Natural killer cell (primary cell): Measurements from ENCODE around the gene MAPKAPK2. TPM values are rescaled to one million over a fixed set of nuclear protein-coding genes. Genes with fewer than 3 reads are reported as not detected.
"Not testable (repeated sequence)": the region's sequence is repeated elsewhere in the genome, so short reads cannot be mapped to it uniquely, and the experiment has no call there.

Source experiments
- ATAC-seq, 3 donors: fragments of 150-1000 bp in 2 of 3; fragments of 200-7000 bp in 1 of 3; cut with Tn5 transposase; 1 replicate in 1 of 3; 2 replicates in 2 of 3; pipeline ENCODE4 v1.10.0; 2021; ENCODE audit warnings: mild to moderate bottlenecking in 2 of 3, moderate library complexity in 2 of 3
- DNase-seq, 2 donors: peaks; one replicate each; pipeline versions ENCODE4 v3.0.0 to v3.0.0-alpha.2; 2013 to 2021; ENCODE audit warnings: mixed read lengths in 1 of 2
- H3K27ac ChIP-seq: one replicate; pipeline ENCODE4 v1.5.1; 2013; ENCODE audit warnings: mild to moderate bottlenecking, low read length
- H3K27me3 ChIP-seq: one replicate; pipeline ENCODE4 v1.6.1; 2013; ENCODE audit warnings: low read length; ENCODE audit not compliant: control insufficient read depth, insufficient read depth
- H3K36me3 ChIP-seq: one replicate; pipeline ENCODE4 v1.6.1; 2013; ENCODE audit warnings: low read length; ENCODE audit not compliant: control insufficient read depth, insufficient read depth
- H3K4me1 ChIP-seq: one replicate; pipeline ENCODE4 v1.6.1; 2013; ENCODE audit warnings: low read length; ENCODE audit not compliant: control insufficient read depth, insufficient read depth
- H3K4me3 ChIP-seq: one replicate; pipeline ENCODE4 v1.5.1; 2013; ENCODE audit warnings: low read length
- H3K9me3 ChIP-seq: one replicate; pipeline ENCODE4 v1.6.1; 2013; ENCODE audit warnings: low read length; ENCODE audit not compliant: control insufficient read depth, insufficient read depth
- H3K27ac Mint-ChIP-seq, 2 donors: one replicate each; pipeline ENCODE4 v1.8.0; 2022; ENCODE audit warnings: mild to moderate bottlenecking in 2 of 2, mixed read lengths in 2 of 2, moderate library complexity in 1 of 2
- H3K27me3 Mint-ChIP-seq, 2 donors: one replicate each; pipeline ENCODE4 v1.8.0; 2022; ENCODE audit warnings: low read depth in 2 of 2, mixed read lengths in 2 of 2
- H3K36me3 Mint-ChIP-seq: one replicate; pipeline ENCODE4 v1.8.0; 2022; ENCODE audit warnings: mixed read lengths
- H3K4me1 Mint-ChIP-seq, 2 donors: one replicate each; pipeline ENCODE4 v1.8.0; 2022; ENCODE audit warnings: mixed read lengths in 2 of 2
- H3K4me3 Mint-ChIP-seq: one replicate; pipeline ENCODE4 v1.8.0; 2022; ENCODE audit warnings: mild to moderate bottlenecking, moderate library complexity, mixed read lengths
- H3K9me3 Mint-ChIP-seq, 2 donors: one replicate each; pipeline ENCODE4 v1.8.0; 2022; ENCODE audit warnings: mixed read lengths in 2 of 2
- CTCF ChIP-seq: fragments of 200-600 bp; IDR thresholded peaks from one replicate; pipeline ENCODE4 v1.8.0; 2022; ENCODE audit warnings: antibody characterized with exemption
- WGBS: methylation state at CpG from one replicate; pipeline ENCODE4 v1.1.7; 2013; ENCODE audit warnings: missing lambda C conversion rate; ENCODE audit not compliant: insufficient coverage; 5-methylcytosine and 5-hydroxymethylcytosine counted together
- intact Hi-C: fragments of 100-400 bp; cut with micrococcal nuclease; formaldehyde crosslinking; loops from one replicate; pipeline ENCODE4 v1.14.2; 2022
- total RNA-seq, 4 donors: library from RNA; stranded (reverse); fragments of 120-200 nt in 1 of 4; gene quantifications; one replicate each; pipeline versions ENCODE4 v1.2.3 to v1.2.4, GENCODE V29; 2013 to 2022

MAPKAPK2 gene
- total RNA-seq, 3 donors from 2014 or later (not counting 1 experiment from before 2014, with no cell fraction given) = 137 to 197 (median 178) TPM

GRCh38 chr1:206757524-206758266 is 73.0 kb downstream of the MAPKAPK2 start:
- H3K36me3 ChIP-seq = no peaks in the 10 kb centered on the region
- 32% methylated on average over 12 of the region's 13 CpGs for WGBS

GRCh38 chr1:206760590-206760989 is 75.9 kb downstream of the MAPKAPK2 start:
- no peaks in the 10 kb centered on the region for H3K9me3 ChIP-seq
- ATAC-seq (no peak), DNase-seq (no peak)
- no peak overlapping the region for H3K27ac Mint-ChIP-seq
- no peak for TF ChIP-seq CTCF
- WGBS = no CpG with 5 or more reads among the region's 1 CpG
- H3K9me3 Mint-ChIP-seq = no peaks in the 10 kb centered on the region
- peaks cover 1 to 5% of the 10 kb centered on the region in 2 donors for H3K4me1 Mint-ChIP-seq
- peaks cover 11 to 14% of the 10 kb centered on the region in 2 donors for H3K27me3 Mint-ChIP-seq
- no peak overlapping the region for H3K27ac ChIP-seq
- H3K4me3 Mint-ChIP-seq = no peak overlapping the region
- peaks cover 6% of the 10 kb centered on the region for H3K27me3 ChIP-seq
- no peaks in the 10 kb centered on the region for H3K36me3 ChIP-seq
- intact Hi-C loops = no loop called here
- H3K36me3 Mint-ChIP-seq = no peaks in the 10 kb centered on the region
- no peak overlapping the region for H3K4me3 ChIP-seq
- peaks cover 9% of the 10 kb centered on the region for H3K4me1 ChIP-seq

More at GRCh38 chr1:206757524-206758266, 73.0 kb downstream of the MAPKAPK2 start:
- peaks cover 12 to 17% of the 10 kb centered on the region in 2 donors for H3K27me3 Mint-ChIP-seq
- no peak overlapping the region for H3K27ac Mint-ChIP-seq
- no peak overlapping the region for H3K4me3 Mint-ChIP-seq
- H3K4me1 Mint-ChIP-seq = no peaks in the 10 kb centered on the region
- no peak for TF ChIP-seq CTCF
- peak; percentile 66 to 81 (median 73) for ATAC-seq
- peak in 1 of 2 donors; percentile 80 for DNase-seq
- H3K9me3 Mint-ChIP-seq = no peaks in the 10 kb centered on the region
- H3K4me3 ChIP-seq = no peak overlapping the region
- peak overlapping the region; percentile 1 for H3K27ac ChIP-seq
- no peaks in the 10 kb centered on the region for H3K36me3 Mint-ChIP-seq
- no peaks in the 10 kb centered on the region for H3K9me3 ChIP-seq
- H3K27me3 ChIP-seq = peaks cover 3% of the 10 kb centered on the region
- intact Hi-C loops = no loop called here
- peaks cover 8% of the 10 kb centered on the region for H3K4me1 ChIP-seq

DNA sequence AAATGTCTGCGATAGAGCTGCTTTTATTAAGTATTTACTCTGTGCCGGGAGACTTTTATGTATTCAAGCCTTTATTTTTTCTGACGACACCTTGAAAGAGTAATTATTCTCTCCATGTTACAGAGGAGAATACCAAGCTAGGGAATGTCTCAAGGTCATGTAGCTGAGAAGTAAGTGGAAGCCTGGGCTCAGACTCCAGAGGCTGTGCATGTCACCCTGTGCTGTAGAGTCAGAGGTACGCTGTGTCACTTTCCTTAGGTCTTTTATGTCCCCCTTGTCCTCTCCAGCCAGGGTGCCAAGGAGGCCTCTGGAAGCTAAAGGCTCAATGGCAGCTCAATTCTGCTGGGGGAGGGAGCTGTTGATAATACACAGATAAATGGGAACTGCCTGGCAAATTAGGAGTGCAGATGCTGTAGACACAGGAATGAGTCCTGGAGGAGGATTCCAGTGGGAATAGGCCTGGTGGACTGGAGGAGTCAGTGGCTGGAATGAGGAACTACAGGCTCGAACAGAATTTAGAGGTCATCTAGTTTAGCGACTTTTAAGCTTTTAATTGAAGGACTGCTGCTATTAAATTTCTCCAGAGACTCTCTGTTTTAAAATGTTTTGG is 76.6 kb downstream of the MAPKAPK2 start:
- peaks cover 16% of the 10 kb centered on the region for H3K4me1 ChIP-seq
- H3K4me3 Mint-ChIP-seq = no peak overlapping the region

GRCh38 chr1:206762741-206763364 is 78.1 kb downstream of the MAPKAPK2 start:
- peaks cover 15 to 24% of the 10 kb centered on the region in 2 donors for H3K4me1 Mint-ChIP-seq
- intact Hi-C loops = not testable (repeated sequence)
- 98% methylated on average over 9 of the region's 12 CpGs for WGBS

More for the DNA sequence above, 76.6 kb downstream of the MAPKAPK2 start:
- WGBS = 99% methylated on average over 6 of the region's 6 CpGs
- H3K27ac ChIP-seq = no peak overlapping the region
- peaks cover 8 to 12% of the 10 kb centered on the region in 2 donors for H3K4me1 Mint-ChIP-seq
- intact Hi-C loops = no loop called here
- TF ChIP-seq CTCF = no peak
- no peaks in the 10 kb centered on the region for H3K9me3 ChIP-seq
- H3K36me3 Mint-ChIP-seq = no peaks in the 10 kb centered on the region
- H3K27me3 ChIP-seq = peaks cover 6% of the 10 kb centered on the region
- H3K36me3 ChIP-seq = no peaks in the 10 kb centered on the region
- H3K27ac Mint-ChIP-seq = no peak overlapping the region
- DNase-seq = no peak
- no peaks in the 10 kb centered on the region for H3K9me3 Mint-ChIP-seq
- peaks cover 11 to 14% of the 10 kb centered on the region in 2 donors for H3K27me3 Mint-ChIP-seq
- no peak for ATAC-seq
- no peak overlapping the region for H3K4me3 ChIP-seq

GRCh38 chr1:206765771-206766170 is 81.1 kb downstream of the MAPKAPK2 start:
- H3K36me3 ChIP-seq, H3K4me3 ChIP-seq, H3K9me3 ChIP-seq, H3K9me3 Mint-ChIP-seq, H3K27me3 ChIP-seq, DNase-seq, H3K27ac ChIP-seq, ATAC-seq, H3K36me3 Mint-ChIP-seq: not testable (repeated sequence)
- Mint-ChIP-seq H3K27ac (peak overlapping the region; percentile 29 to 90), H3K27me3 (peaks cover 14% of the 10 kb centered on the region in 2 donors), H3K4me3 (peak overlapping the region; percentile 58), H3K4me1 (peaks cover 45 to 52% of the 10 kb centered on the region in 2 donors)
- 18% methylated on average over 1 of the region's 1 CpG for WGBS
- intact Hi-C loops = loop anchor here (1.0 to 5.0 kb wide), 3 partner anchors 21 to 38 kb away; no protein-coding TSS in a partner anchor
- peaks cover 53% of the 10 kb centered on the region for H3K4me1 ChIP-seq

More at GRCh38 chr1:206762741-206763364, 78.1 kb downstream of the MAPKAPK2 start:
- not testable (repeated sequence) for H3K4me3 ChIP-seq, ATAC-seq, H3K36me3 ChIP-seq, H3K4me3 Mint-ChIP-seq, H3K36me3 Mint-ChIP-seq, H3K27ac ChIP-seq, DNase-seq, H3K9me3 Mint-ChIP-seq, H3K27me3 ChIP-seq, H3K27ac Mint-ChIP-seq, H3K9me3 ChIP-seq
- H3K4me1 ChIP-seq = peaks cover 30% of the 10 kb centered on the region
- peaks cover 14% of the 10 kb centered on the region in 2 donors for H3K27me3 Mint-ChIP-seq
